Measurements from ENCODE around the gene SMTNL2.
"Not testable (repeated sequence)": the region's sequence is repeated elsewhere in the genome, so short reads cannot be mapped to it uniquely, and the experiment has no call there.

SMTNL2 gene

DNA sequence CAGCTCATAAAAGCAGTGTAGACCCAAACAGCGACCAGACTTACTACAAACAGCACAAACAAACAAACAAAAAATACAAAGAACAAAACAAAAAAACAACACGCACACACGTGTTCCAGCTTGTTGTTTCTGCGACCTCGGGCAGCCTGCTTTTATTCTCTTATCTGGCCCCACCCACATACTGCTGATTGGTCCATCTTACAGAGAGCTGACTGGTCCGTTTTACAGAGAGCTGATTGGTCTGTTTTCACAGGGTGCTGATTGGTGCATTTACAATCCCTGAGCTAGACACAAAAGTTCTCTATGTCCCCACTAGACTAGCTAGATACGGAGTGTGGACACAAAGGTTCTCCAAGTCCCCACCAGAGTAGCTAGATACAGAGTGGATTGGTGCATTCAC is 71.6 kb downstream of the SMTNL2 start:
- not testable (repeated sequence) for H3K9ac ChIP-seq (ENCODE audit: low read length); H3K4me1 ChIP-seq (ENCODE audit: control insufficient read depth, insufficient read depth, low read length); H3K9me3 ChIP-seq (ENCODE audit: control insufficient read depth, insufficient read depth, low read depth, low read length); H3K27ac ChIP-seq (ENCODE audit: low read depth, low read length); H3K36me3 ChIP-seq (ENCODE audit: control insufficient read depth, insufficient read depth, low read length); H3K4me3 ChIP-seq (ENCODE audit: low read depth, low read length); H3K27me3 ChIP-seq (ENCODE audit: control insufficient read depth, insufficient read depth, low read length)

DNA sequence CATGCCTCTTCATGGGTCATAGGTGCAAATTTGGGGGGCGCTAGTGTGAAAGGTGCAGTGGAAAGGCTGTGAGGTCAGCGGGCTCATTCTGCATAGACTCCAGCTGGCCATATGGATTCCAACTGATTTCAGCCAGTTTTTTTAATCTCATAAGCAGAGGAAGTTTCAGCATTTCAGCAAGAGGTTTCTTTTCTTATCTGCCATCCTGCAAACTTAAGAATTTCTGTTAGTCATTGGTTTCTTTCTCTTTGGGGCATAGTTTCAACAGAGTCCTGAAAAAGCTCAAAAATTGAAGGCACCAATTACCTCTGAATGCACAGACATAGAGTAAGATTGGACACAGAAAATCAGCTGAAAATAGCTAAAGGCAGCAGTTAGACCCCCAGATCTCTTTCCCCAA is 73.3 kb downstream of the SMTNL2 start:
- Histone ChIP-seq H3K4me3 (ENCODE audit: low read depth, low read length) (no peak overlapping the region), H3K9ac (ENCODE audit: low read length) (no peak overlapping the region), H3K27ac (ENCODE audit: low read depth, low read length) (no peak overlapping the region), H3K9me3 (ENCODE audit: control insufficient read depth, insufficient read depth, low read depth, low read length) (no peaks in the 10 kb centered on the region), H3K27me3 (ENCODE audit: control insufficient read depth, insufficient read depth, low read length) (no peaks in the 10 kb centered on the region), H3K4me1 (ENCODE audit: control insufficient read depth, insufficient read depth, low read length) (no peaks in the 10 kb centered on the region), H3K36me3 (ENCODE audit: control insufficient read depth, insufficient read depth, low read length) (no peaks in the 10 kb centered on the region)
